ENCODE measurements around the gene DUSP1. TPM values are rescaled to one million over a fixed set of nuclear protein-coding genes. Genes with fewer than 3 reads are reported as not detected.

The DUSP1 gene
- total and polyA plus RNA-seq, 9 of the 15 experiments (the other 6 are each of a cell fraction or from before 2014, with no cell fraction given): 2.1 to 14.2 (median 8.5) TPM

DNA sequence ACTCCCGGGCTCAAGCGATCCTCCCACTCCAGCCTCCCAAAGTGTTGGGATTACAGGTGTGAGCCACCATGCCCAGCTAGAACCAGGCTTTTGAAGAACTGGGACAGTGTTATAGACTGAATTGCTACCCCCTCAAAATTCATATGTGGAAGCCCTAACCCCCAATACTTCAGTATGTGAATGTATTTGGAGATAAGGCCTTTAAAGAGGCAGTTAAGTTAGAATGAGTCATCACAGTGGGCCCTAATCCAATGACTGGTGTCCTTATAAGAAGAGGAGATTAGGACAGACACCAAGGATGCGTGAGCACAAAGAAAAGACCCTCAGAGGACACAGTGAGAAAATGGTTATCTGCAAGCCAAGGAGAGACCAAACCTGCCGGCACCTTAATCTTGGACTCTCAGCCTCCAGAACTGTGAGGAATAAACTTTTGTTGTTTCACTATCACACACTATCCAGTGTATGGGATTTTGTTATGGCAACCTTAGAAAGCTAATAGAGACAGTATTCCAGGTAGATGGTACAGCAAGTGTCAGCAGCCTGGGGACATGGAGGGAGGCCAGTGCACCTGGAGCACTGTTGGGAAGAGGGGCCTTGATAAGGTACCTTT lies 31.7 kb upstream of the DUSP1 start (continued):
- TF ChIP-seq JUND (IDR thresholded peaks at IDR 0.05; ENCODE audit: borderline replicate concordance, low read depth, low read length) (peak; percentile 99), JUND (tag; IDR thresholded peaks at IDR 0.05; ENCODE audit: borderline replicate concordance, low read depth, low read length) (peak; percentile 99), SAFB2 (IDR thresholded peaks at IDR 0.05; ENCODE audit: borderline replicate concordance, low read depth, low read length, severe bottlenecking) (no peak), NR2F6 (CRISPR knock-in tag; IDR thresholded peaks at IDR 0.05) (no peak), ZNF165 (CRISPR knock-in tag; IDR thresholded peaks at IDR 0.05; ENCODE audit: borderline replicate concordance) (no peak), CUX1 (CRISPR knock-in tag; IDR thresholded peaks at IDR 0.05) (peak; percentile 68; the same call in 1 of the 2 replicates), SNIP1 (IDR thresholded peaks at IDR 0.05; ENCODE audit: low read depth) (peak; percentile 32; the same call in 1 of the 2 replicates), ZBTB43 (CRISPR knock-in tag; IDR thresholded peaks at IDR 0.05) (no peak), ZBTB7A (IDR thresholded peaks at IDR 0.05; ENCODE audit: borderline replicate concordance, control insufficient read depth, low read depth, low read length) (peak; percentile 89), XRCC5 (IDR thresholded peaks at IDR 0.05; ENCODE audit: low read depth, low read length) (no peak), TAL1 (IDR thresholded peaks at IDR 0.05) (peak; percentile 81; the same call in 1 of the 2 replicates), ZBTB17 (CRISPR knock-in tag; IDR thresholded peaks at IDR 0.05) (no peak), STAT5B (CRISPR knock-in tag; IDR thresholded peaks at IDR 0.05) (no peak)
- TF ChIP-seq, protein P1, sequence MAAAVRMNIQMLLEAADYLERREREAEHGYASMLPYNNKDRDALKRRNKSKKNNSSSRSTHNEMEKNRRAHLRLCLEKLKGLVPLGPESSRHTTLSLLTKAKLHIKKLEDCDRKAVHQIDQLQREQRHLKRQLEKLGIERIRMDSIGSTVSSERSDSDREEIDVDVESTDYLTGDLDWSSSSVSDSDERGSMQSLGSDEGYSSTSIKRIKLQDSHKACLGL (CRISPR knock-in tag; IDR thresholded peaks at IDR 0.05; ENCODE audit: borderline replicate concordance, poor library complexity, severe bottlenecking): no peak
- TF ChIP-seq, protein P2, sequence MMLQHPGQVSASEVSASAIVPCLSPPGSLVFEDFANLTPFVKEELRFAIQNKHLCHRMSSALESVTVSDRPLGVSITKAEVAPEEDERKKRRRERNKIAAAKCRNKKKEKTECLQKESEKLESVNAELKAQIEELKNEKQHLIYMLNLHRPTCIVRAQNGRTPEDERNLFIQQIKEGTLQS (IDR thresholded peaks at IDR 0.05): peak; percentile 99
- TF ChIP-seq, protein P2 (CRISPR knock-in tag; conservative IDR thresholded peaks at IDR 0.05): peak; percentile 94
